Nephron progenitor cell (in vitro differentiated cells): Measurements from ENCODE around the gene RPL18.

Experiments used
- DNase-seq: peaks from one replicate; pipeline ENCODE4 v3.0.0; 2021
- H3K27ac Mint-ChIP-seq: 2 replicates; pipeline ENCODE4 v1.8.0; 2021; ENCODE audit warnings: mild to moderate bottlenecking, moderate library complexity, mixed read lengths
- H3K27me3 Mint-ChIP-seq: 2 replicates; pipeline ENCODE4 v1.8.0; 2021; ENCODE audit warnings: mild to moderate bottlenecking, low read depth, mixed read lengths; ENCODE audit not compliant: poor library complexity
- H3K36me3 Mint-ChIP-seq: 2 replicates; pipeline ENCODE4 v1.8.0; 2021; ENCODE audit warnings: low read depth, mixed read lengths
- H3K4me1 Mint-ChIP-seq: 2 replicates; pipeline ENCODE4 v1.8.0; 2021; ENCODE audit warnings: mixed read lengths
- H3K4me3 Mint-ChIP-seq: 2 replicates; pipeline ENCODE4 v1.8.0; 2021; ENCODE audit warnings: mild to moderate bottlenecking, moderate library complexity, mixed read lengths
- H3K9me3 Mint-ChIP-seq: 2 replicates; pipeline ENCODE4 v1.8.0; 2021; ENCODE audit warnings: mild to moderate bottlenecking, moderate library complexity, mixed read lengths
- CTCF ChIP-seq: fragments of 200-600 bp; sonication (generic); IDR thresholded peaks from 2 replicates; pipeline ENCODE4 v1.5.0; 2021; ENCODE audit warnings: antibody characterized with exemption

The RPL18 gene

GRCh38 chr19:48641850-48642249 is 22.9 kb upstream of the RPL18 start:
- no peak for TF ChIP-seq CTCF
- no peak for DNase-seq
- peaks cover 11% of the 10 kb centered on the region for H3K27me3 Mint-ChIP-seq
- no peaks in the 10 kb centered on the region for H3K9me3 Mint-ChIP-seq
- H3K36me3 Mint-ChIP-seq, result peaks cover 12% of the 10 kb centered on the region
- peaks cover 43% of the 10 kb centered on the region for H3K4me1 Mint-ChIP-seq
- no peak overlapping the region for H3K4me3 Mint-ChIP-seq
- H3K27ac Mint-ChIP-seq, result no peak overlapping the region

DNA sequence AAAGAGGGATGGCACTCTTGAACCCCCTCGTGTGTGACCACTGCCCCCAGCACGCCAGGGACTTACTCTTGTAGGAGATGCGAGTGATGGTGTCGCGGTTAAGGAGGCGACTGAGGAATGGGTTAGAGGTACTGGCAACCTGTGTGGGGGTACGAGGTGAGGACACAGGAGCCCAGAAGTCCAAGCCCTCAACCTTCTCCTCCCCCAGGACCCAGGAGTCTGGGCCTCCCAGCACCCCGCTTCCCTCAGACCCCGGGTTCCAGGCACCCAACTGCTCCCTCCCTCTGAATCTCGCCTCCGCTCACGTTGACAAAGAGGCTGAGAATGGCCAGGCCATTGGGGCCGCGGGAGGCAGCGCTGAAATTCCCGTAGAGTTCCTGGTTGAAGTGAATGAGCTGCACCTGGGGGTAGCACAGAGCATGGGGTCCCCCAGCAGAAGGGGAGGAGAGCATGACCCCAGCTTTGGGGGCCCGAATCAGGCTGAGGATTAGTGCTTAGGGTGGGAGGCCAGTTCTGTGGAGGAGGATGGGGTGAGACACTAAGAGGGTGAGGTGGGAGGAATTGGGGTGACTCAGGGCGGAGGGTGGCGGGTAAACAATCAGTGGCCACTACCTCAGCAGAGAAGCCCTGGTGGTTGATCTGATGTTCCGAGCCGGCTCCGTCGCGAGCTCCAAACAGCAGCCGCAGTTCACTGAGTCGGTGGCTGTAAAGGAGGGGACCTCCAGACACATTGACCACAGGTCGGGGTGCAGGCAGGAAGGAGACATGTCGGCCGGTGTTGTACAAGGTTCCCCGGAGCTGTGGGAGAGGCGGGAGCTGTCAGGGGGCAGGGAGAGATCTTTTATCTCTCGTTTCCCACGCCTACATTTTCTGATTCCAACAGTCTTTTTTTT is 20.8 kb upstream of the RPL18 start:
- Mint-ChIP-seq H3K9me3 (no peaks in the 10 kb centered on the region), H3K4me3 (no peak overlapping the region), H3K27me3 (peaks cover 7% of the 10 kb centered on the region), H3K27ac (peak overlapping the region; percentile 86), H3K4me1 (peaks cover 40% of the 10 kb centered on the region), H3K36me3 (peaks cover 12% of the 10 kb centered on the region)
- TF ChIP-seq CTCF, result no peak
- no peak for DNase-seq

DNA sequence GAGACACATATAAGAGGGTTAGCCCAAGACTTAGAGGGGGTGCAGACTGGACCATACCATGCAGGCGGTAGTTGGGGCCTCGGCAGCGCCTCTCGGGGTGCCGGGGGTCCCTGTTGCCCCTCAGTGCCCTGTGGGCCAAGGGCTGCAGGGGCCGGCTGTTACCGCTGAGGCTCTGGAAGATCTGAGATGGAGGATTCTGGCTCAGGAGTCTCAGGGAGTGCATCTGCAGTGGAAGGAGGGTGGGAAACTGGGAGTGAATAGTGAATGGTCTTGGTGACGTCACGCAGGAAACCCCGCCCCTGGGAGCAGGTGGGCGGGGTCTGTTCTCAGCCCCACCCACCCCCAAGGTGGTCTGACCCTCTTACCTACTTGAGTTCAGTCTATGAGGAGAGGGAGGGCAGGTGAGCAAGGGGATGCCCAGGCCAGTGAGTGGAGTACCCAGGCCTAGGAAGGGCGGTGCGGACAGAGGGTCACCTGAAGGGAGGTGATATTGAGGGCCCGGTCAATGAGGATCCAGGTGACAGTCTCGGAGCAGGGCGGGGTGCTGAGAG is 19.9 kb upstream of the RPL18 start:
- DNase-seq, result peak; percentile 49
- no peak for TF ChIP-seq CTCF
- Mint-ChIP-seq H3K27me3 (peaks cover 7% of the 10 kb centered on the region), H3K27ac (peak overlapping the region; percentile 88), H3K36me3 (peaks cover 12% of the 10 kb centered on the region), H3K4me1 (peaks cover 42% of the 10 kb centered on the region), H3K4me3 (peak overlapping the region; percentile 92), H3K9me3 (no peaks in the 10 kb centered on the region)

DNA sequence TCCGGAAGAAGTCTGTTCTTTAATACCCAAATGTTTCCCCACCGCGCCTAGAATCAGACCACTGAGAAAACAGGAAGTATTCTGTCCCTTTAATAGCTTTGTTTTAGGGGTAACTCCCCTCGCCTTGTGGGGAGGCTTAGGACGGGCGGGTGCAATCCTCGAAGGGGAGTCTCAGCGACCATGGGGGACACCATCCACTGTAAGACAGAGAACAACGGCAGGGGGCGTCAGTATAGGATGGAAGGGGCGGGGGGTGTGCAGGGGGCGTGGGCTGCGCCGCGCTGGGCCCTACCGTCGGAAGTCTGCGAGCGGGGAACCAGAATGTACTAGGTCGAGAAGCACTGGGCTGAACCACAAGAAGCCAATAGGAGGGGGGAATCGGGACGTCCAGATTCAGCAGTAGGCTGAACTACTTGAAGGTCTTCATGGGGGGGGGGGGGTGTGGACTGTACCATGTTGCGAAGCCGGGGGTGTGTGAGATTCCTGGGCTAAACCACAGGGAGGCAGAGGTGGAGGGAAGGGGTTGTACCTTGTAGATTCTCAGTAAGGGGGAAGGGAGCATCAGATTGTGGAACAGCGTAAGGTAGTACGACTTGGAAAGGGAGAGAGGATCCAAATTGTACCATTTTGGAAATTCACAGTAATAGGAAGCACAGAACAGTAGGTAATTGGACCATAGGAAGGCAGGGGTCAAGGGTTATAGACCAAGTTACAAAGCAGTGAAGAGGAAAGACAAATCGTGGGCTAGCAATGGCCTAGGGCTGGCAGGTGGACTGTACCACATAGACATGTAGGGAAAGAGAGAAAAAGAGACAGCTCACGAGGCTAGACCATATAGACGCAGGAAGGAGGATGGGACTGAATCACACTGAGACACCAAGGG is 19.2 kb upstream of the RPL18 start:
- Mint-ChIP-seq H3K36me3 (peaks cover 12% of the 10 kb centered on the region), H3K27me3 (peaks cover 7% of the 10 kb centered on the region), H3K9me3 (no peaks in the 10 kb centered on the region), H3K4me3 (peak overlapping the region; percentile 92), H3K27ac (peak overlapping the region; percentile 97), H3K4me1 (peaks cover 49% of the 10 kb centered on the region)
- TF ChIP-seq CTCF, result no peak
- peak; percentile 78 for DNase-seq

GRCh38 chr19:48637449-48637947 is 18.5 kb upstream of the RPL18 start:
- TF ChIP-seq CTCF, result no peak
- Mint-ChIP-seq H3K27me3 (peaks cover 7% of the 10 kb centered on the region), H3K9me3 (no peaks in the 10 kb centered on the region), H3K36me3 (peaks cover 12% of the 10 kb centered on the region), H3K27ac (peak overlapping the region; percentile 97), H3K4me1 (peaks cover 56% of the 10 kb centered on the region), H3K4me3 (peak overlapping the region; percentile 92)
- peak; percentile 97 for DNase-seq
